ENCODE measurements around the gene TAB2. TPM values are rescaled to one million over a fixed set of nuclear protein-coding genes. Genes with fewer than 3 reads are reported as not detected.

The TAB2 gene
- total RNA-seq, 1 experiment from 2014 or later: 38.1 TPM

DNA sequence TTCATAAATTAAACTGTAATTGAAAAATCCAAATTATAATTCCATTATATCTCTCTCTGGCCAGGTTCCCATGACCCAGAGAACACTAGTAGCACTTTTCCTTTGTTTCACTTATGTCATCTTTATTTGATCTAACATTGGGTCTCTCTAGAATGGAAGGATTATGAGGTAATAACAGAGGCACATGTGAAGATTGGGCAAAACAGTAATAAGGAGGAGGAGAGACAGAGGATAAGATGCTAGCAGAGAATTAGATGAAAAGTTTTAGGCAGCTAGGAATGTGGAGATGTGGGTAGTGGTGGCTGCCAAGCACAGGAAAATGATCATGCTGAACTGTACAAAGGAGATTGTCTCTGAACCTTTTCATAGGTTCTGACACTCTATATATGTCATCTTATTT, 3.3 kb downstream of the TAB2 start:
- Mint-ChIP-seq H3K27me3 (ENCODE audit: unreplicated experiment) (no peaks in the 10 kb centered on the region), H3K9me3 (ENCODE audit: low read depth, unreplicated experiment) (no peaks in the 10 kb centered on the region), H3K27ac (ENCODE audit: unreplicated experiment) (peak overlapping the region; percentile 11), H3K4me1 (ENCODE audit: low read depth, unreplicated experiment) (peaks cover 19% of the 10 kb centered on the region), H3K4me3 (ENCODE audit: low read depth, unreplicated experiment) (peak overlapping the region; percentile 83), H3K36me3 (ENCODE audit: insufficient read depth, unreplicated experiment) (peaks cover 29% of the 10 kb centered on the region)
- CTCF ChIA-PET: interaction anchor here (0.6 kb wide), 1 partner anchor 527 kb away, joined by 5 read pairs; no protein-coding TSS in a partner anchor
- DNase-seq: no peak
- no TSS peak for BruUV-seq (replicated peaks)
- TF ChIP-seq, protein P1, sequence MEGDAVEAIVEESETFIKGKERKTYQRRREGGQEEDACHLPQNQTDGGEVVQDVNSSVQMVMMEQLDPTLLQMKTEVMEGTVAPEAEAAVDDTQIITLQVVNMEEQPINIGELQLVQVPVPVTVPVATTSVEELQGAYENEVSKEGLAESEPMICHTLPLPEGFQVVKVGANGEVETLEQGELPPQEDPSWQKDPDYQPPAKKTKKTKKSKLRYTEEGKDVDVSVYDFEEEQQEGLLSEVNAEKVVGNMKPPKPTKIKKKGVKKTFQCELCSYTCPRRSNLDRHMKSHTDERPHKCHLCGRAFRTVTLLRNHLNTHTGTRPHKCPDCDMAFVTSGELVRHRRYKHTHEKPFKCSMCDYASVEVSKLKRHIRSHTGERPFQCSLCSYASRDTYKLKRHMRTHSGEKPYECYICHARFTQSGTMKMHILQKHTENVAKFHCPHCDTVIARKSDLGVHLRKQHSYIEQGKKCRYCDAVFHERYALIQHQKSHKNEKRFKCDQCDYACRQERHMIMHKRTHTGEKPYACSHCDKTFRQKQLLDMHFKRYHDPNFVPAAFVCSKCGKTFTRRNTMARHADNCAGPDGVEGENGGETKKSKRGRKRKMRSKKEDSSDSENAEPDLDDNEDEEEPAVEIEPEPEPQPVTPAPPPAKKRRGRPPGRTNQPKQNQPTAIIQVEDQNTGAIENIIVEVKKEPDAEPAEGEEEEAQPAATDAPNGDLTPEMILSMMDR (IDR thresholded peaks at IDR 0.05; ENCODE audit: unreplicated experiment): no peak
- intact Hi-C loops (cut with micrococcal nuclease; ENCODE audit: unreplicated experiment): no loop called here

DNA sequence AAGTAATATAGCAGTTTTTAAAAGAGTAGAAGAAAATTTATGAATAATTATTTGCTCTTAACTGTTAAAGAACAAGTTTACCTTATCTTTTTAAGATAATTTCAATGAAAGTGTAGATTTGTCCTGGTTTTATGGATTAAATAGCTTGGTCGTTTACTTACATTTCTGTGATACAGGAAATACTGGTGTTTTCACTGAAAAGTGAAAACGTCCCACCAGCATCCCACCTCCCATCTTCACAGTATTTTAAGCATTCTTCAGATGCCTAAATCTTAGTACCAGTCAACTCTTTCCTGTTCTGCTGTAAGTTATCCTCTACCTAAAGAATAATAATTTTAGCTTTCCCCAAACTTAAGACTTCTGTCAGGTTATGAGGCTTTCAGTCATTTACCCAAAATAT, 5.8 kb downstream of the TAB2 start:
- no peak overlapping the region for H3K4me3 Mint-ChIP-seq (ENCODE audit: low read depth, unreplicated experiment)
- CTCF ChIA-PET: no interaction called here
- TF ChIP-seq, protein P1 (IDR thresholded peaks at IDR 0.05; ENCODE audit: unreplicated experiment): no peak
- H3K9me3 Mint-ChIP-seq (ENCODE audit: low read depth, unreplicated experiment): no peaks in the 10 kb centered on the region
- H3K27me3 Mint-ChIP-seq (ENCODE audit: unreplicated experiment): no peaks in the 10 kb centered on the region
- peaks cover 19% of the 10 kb centered on the region for H3K4me1 Mint-ChIP-seq (ENCODE audit: low read depth, unreplicated experiment)
- H3K27ac Mint-ChIP-seq (ENCODE audit: unreplicated experiment): no peak overlapping the region
- intact Hi-C loops (cut with micrococcal nuclease; ENCODE audit: unreplicated experiment): no loop called here
- DNase-seq: no peak
- no TSS peak for BruUV-seq (replicated peaks)
- peaks cover 7% of the 10 kb centered on the region for H3K36me3 Mint-ChIP-seq (ENCODE audit: insufficient read depth, unreplicated experiment)

DNA sequence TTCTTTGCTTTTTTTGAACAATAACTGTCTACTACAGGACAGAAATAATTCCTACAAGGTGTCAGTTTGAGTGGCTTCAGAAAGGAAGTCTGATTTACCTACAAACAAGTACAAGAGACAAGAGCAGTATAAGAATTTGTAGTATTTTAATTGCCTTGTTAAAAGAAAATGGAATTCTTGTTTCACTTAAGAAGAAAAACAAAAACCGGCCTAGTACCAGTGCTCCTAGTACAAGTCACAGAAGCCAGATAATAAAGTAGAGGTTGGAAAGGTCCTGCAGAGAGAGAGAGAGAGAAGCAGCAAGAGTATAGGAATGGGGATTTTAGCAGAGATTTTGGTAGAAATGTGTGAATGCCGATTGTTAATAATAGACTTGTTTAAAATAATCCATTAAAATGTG, 6.4 kb downstream of the TAB2 start:
- TF ChIP-seq, protein P1 (IDR thresholded peaks at IDR 0.05; ENCODE audit: unreplicated experiment): no peak
- BruUV-seq (replicated peaks): no TSS peak
- Mint-ChIP-seq H3K4me3 (ENCODE audit: low read depth, unreplicated experiment) (no peak overlapping the region), H3K36me3 (ENCODE audit: insufficient read depth, unreplicated experiment) (peaks cover 1% of the 10 kb centered on the region), H3K27me3 (ENCODE audit: unreplicated experiment) (no peaks in the 10 kb centered on the region), H3K4me1 (ENCODE audit: low read depth, unreplicated experiment) (peaks cover 25% of the 10 kb centered on the region), H3K27ac (ENCODE audit: unreplicated experiment) (no peak overlapping the region), H3K9me3 (ENCODE audit: low read depth, unreplicated experiment) (no peaks in the 10 kb centered on the region)
- no peak for DNase-seq
- intact Hi-C loops (cut with micrococcal nuclease; ENCODE audit: unreplicated experiment): no loop called here
- CTCF ChIA-PET: no interaction called here

DNA sequence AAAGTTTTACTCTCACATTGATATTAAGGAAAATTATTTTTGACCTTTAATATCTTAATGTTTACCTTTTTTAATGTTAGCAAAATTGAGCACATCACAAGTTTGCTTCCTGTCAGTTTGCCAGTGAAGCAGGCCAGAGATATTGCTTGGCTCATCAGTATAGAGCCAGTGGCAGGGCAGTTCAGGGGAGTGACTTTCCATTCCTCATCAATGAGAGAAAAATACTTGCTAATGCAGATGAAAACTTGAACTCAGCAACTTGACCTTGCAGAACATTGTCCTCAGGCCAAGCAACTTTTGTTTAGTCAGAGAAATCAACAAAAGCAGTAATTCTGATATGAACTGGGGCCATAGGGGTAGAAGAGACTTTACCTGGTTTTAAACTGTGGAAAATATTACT, 6.9 kb downstream of the TAB2 start:
- BruUV-seq (replicated peaks): no TSS peak
- no peak for DNase-seq
- Mint-ChIP-seq H3K36me3 (ENCODE audit: insufficient read depth, unreplicated experiment) (no peaks in the 10 kb centered on the region), H3K27ac (ENCODE audit: unreplicated experiment) (no peak overlapping the region), H3K4me3 (ENCODE audit: low read depth, unreplicated experiment) (no peak overlapping the region), H3K4me1 (ENCODE audit: low read depth, unreplicated experiment) (peaks cover 30% of the 10 kb centered on the region), H3K9me3 (ENCODE audit: low read depth, unreplicated experiment) (no peaks in the 10 kb centered on the region), H3K27me3 (ENCODE audit: unreplicated experiment) (no peaks in the 10 kb centered on the region)
- intact Hi-C loops (cut with micrococcal nuclease; ENCODE audit: unreplicated experiment): no loop called here
- CTCF ChIA-PET: no interaction called here
- TF ChIP-seq, protein P1 (IDR thresholded peaks at IDR 0.05; ENCODE audit: unreplicated experiment): no peak

Measured in Calu3 (cell line).